Nucleus accumbens (tissue), 56 donors: Measurements from ENCODE around the gene RALB.
"Not testable (repeated sequence)": the region's sequence is repeated elsewhere in the genome, so short reads cannot be mapped to it uniquely, and the experiment has no call there.

Source experiments
- DNase-seq, 56 donors: peaks; one replicate each; lab custom pipeline; 2025; lab: John Stamatoyannopoulos, UW

RALB gene

DNA sequence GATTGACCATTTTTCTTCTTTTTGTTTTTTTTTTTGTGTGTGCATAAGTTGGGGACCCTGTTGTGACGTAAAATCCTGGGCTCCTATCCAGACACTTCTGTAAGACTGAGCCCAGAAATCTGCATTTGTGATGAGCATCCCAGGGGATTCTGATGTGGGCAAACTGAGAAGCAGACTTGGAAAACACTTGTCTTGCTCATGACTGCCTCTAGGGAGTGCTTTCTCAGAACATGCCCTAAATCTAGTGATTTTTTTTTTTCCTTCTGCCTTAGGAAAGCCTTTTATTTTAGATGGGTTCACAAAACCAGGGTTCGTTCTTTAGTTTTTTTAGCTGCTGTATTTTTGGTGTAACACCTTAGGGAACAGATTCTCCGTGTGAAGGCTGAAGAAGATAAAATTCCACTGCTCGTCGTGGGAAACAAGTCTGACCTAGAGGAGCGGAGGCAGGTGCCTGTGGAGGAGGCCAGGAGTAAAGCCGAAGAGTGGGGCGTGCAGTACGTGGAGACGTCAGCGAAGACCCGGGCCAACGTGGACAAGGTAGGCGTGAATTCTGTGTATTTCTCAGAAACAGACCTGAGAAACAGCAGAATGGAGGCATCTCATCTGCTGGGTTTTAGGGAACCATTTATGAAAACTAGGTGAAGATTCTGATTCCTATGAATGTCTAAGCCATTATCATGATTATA lies 36.7 kb downstream of the RALB start:
- DNase-seq, result no peak

GRCh38 chr2:120290737-120291136 lies 38.1 kb downstream of the RALB start:
- no peak for DNase-seq

DNA sequence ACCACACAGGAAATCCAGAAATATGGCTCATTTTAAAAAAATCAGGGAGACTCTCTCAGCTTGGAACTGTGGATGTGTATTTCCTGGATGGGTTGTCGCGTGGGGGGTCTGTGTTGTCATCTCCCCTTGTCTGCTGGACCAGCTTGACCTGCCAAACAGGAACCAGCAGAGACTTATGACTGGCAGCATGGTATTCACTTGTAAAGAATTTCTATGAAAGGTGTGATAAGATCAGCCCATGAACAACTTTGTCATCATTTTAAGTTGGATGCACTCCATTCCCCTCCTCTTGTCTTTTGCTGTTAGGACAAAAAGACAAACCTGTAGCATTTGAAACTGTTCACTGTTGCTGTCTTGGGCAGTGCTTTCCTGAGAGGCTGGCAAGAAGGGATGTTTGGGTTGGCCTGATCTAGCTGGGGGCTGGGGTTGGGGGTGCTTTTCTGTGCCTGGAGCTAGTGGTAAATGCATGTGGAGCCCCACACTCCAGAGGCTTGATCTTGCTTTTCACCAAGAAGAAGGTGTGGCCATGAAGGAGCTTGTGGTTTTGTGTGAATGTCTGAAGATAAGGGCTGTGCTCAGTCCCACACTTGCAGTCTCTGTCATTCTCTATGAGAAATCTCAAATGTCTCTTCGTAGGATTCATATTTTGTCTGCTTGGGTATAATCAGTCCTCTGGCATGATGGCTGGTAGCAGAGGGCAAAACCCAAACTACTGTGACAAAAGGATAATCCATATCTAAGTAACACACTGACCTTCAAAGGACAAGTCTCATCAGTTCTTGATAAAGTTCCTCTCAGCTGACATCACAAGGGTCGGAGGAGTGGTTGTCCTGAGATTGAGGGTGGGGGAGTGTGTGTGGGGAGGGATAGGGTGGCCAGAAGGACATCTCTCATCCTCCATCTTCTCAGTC lies 39.0 kb downstream of the RALB start:
- no peak for DNase-seq

DNA sequence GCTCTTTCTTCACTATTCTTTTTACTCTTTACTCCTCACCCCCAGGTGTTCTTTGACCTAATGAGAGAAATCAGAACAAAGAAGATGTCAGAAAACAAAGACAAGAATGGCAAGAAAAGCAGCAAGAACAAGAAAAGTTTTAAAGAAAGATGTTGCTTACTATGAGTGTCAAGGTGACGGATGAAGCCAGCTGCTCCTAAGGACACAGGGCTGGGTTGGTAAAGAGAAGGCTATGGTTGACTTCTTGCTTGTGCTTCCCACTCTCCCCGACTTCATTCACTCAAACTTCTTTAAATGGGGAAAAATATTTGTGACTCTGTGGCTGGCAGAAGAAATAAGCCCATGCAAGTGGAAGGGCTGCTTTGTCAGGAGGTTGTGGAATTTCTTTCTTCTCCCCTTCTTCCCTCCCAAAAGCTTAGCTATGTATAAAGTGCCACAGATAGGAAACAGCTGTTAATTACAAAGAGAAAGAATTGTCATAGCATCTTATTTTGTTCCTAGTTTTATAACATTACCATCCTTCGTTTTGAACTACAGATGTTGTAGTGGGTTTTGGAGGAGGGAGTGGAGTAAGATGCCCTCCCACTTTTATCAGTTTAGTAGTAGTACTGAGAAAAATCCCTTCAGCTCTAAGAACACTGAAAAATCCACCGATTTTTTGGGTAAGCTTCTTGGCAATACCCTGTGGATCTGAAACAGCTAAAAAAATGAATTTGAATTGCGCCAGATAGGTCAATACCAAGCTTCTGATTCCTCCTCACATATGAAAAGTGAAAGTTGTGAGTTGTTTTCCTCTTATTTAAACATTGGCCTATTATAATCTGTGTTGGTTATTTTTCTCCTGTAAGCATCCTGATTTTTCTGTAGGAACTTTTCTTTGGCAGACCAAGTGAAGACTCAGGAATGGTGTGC lies 40.7 kb downstream of the RALB start:
- no peak for DNase-seq

DNA sequence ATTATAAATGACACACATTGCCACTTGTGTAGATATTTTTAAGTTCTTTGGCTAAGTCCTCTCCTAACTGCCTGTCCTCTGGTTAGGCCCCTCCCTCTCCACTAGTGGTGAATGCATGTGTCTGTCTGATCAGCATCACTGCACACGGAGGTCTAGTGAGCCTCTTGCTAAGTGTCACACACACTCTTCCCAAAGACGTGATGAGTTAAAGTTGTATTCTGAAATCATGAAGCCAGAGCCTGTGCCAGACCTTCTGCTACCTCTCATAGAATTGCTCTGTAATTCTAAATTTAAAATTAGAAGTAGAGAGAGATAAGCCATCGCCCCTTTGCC lies 41.3 kb downstream of the RALB start:
- DNase-seq, result no peak

DNA sequence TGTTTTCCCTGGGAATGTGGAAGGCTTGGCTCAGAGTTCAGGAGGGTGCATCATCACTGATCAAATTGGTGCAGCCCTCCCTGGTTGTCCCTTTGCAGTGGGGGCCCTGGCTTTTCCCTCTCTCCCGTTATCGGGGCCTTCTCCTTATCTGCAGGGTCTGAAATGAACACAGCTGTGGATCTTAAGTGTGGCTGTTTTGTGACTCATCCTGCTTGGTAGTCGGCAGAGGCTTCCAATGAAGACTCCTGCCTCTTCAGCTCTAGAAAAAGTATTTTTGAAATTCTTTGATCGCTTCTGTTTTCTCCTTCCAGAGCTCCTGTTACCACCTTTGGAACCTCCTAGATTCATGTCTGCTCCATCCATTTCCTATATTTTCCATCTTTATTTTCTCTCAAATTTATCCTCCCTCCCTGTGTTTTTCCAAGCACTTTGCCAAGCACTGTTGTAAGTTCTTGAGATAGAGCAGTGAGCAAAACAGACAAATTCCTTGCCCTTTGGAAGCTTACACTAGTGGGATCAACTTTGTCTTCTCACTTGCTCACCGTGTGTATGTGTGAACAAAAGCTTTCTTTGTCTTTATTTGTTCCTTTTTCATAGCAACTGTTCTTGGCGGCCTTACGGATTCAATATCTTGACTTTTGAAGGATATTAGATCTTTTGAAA lies 45.7 kb downstream of the RALB start:
- DNase-seq, result no peak

DNA sequence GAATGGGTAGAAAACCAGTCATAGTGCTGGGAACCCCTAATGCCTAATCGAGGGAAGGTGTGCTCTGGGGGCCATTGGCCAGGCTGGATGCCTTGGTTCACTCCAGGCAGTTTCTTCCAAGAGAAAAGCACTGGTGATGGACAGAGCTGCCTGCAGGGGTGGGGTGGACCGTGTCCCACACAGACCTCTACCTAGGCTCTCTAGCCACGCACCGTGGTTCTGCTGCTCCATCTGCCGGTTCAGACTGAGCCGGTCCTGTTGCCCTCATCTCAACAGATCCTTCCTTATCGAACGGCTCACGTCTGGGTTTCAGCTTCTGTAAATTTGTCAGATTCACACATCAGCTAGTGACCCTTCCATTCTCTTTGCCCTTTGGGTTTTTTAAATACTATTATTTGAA lies 46.4 kb downstream of the RALB start:
- DNase-seq, result no peak

DNA sequence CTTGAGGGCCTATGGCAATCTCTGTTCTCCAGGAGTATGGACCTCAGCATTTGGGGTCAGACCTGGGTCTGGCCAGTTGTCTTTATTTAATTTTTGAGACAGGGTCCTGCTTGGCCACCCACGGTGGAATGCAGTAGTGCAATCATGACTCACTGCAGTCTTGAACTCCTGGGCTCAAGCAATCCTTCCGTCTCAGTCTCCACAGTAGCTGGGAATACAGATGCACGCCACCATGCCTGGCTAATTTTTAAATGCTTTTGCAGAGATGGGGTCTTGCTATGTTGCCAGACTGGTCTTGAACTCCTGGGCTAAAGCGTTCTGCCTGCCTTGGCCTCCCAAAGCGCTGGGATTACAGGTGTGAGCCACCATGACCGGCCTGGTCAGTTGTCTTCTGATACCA lies 46.9 kb downstream of the RALB start:
- no peak for DNase-seq

DNA sequence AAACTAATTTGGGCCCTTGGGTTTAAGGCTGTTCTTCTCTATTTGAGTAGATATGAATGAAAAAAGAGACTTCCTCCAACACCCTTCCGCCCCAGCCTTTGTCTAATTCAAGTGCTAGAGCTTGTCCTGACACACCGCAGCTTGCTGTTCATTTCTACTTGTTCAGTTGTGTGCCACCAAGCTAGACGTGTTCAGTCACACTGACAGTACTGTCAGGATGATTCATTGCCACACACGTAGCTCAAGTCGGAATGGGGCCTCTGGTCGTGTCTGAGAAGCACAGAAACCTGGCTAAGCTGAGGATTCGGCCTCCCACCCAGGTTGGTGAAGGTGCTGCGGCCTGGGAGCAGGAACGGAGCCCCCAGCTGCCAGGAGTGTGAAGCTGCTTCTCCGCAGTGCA lies 47.7 kb downstream of the RALB start:
- DNase-seq, result no peak

- no peak for DNase-seq
Measured at GRCh38 chr2:120301284-120301683, 48.6 kb downstream of the RALB start.

GRCh38 chr2:120302301-120302700 lies 49.6 kb downstream of the RALB start:
- no peak for DNase-seq

DNA sequence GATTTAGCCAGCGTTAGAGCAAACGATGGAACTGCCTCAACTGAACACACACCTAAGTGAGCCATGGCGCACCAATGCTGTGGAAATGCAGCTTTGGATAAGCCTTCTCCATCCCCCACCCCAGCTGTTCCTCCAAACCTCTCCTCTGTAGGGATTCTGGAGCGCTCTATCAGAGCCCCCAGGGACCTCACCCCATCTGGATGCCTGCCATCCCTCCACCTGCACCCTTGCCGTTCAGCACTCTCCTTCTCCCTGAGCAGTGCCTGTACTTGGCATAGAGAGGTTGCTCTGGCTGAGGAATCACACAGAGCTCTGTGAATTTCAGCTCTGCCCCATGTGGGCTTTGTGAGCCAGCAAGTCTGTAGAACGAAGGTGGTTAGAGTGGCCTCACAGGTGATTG lies 50.5 kb downstream of the RALB start:
- DNase-seq, result no peak

- peak in 4 of 56 donors; percentile 4 to 16 (median 12) for DNase-seq
Measured at GRCh38 chr2:120305296-120305695, 52.6 kb downstream of the RALB start.

DNA sequence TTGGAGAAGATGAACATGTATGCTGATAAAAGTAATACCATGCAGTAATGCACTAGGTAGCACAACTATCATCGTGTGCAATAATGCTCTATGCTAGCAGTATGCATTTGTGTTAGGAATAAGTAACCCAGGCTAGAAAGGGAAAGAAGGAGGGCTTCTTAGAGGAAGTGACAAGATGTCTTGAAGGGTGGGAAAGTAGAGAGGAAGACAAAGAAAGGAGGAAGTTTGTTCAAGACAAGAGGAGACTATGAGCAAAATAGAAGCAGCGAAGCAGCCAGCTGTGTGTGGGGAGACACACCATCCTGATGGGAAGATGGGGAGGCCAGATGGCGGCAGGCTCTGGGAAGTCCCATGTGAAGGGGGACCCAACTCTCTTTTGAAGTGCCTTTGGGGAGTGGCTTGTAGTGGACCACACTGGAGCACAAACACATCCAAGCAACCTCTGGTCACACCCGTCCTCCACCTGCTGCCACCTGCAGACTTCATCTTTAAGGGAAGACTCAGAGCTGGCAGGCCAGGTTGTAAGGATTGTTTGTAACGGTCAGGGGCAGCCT lies 53.4 kb downstream of the RALB start:
- DNase-seq, result no peak

DNA sequence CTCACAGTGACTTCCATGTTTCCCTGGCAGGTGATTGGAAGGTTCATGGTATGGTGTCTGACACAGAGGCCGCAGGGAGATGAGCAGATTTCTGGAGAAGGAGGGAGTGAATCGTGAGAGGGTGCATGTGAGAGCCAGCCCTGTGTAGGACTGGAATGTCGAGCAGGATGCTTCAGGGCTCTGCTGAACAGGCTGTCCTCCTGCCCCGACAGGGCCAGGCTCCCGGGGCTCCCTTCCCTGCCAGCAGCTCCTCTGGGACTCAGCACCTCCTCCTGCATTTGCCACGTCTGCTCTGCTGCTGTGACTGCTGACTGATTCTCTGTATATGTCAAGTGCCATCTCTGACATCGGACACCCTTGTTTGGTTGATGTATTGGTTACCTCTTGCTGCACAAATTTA lies 54.8 kb downstream of the RALB start:
- no peak for DNase-seq

GRCh38 chr2:120308038-120308910 lies 55.6 kb downstream of the RALB start:
- DNase-seq, result no peak

GRCh38 chr2:120310136-120310535 lies 57.5 kb downstream of the RALB start:
- DNase-seq, result no peak

- not testable (repeated sequence) for DNase-seq
Measured at GRCh38 chr2:120310841-120311240, 58.2 kb downstream of the RALB start.

- no peak for DNase-seq
Measured at GRCh38 chr2:120312076-120312475, 59.4 kb downstream of the RALB start.
